ENCODE measurements around the gene SLC52A1. TPM values are rescaled to one million over a fixed set of nuclear protein-coding genes. Genes with fewer than 3 reads are reported as not detected.
"Not testable (repeated sequence)": the region's sequence is repeated elsewhere in the genome, so short reads cannot be mapped to it uniquely, and the experiment has no call there.

The SLC52A1 gene
- total RNA-seq: not detected

DNA sequence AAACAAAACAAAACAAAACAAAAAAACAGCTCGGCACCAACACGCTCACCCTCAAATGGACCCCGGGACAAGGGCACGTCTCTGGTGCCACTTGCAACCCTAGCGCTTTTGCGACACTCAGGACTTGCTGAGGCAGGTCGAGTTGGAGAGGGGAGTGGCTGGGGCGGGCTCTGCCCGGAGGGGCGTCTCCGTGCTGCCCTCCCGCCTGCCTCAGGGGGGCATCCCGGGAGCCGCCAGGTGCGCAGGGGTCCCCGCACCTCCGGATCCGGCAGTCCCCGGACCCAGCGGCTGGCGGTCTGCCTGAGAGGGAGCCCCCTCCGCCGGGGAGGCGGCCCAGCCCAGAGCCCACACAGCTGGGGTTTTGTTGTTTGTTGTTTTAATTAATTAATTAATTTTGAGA lies at the start of gene SLC52A1:
Gene SLC52A1, minus strand, starts transcription at position 112 of the 400 bp plus-strand sequence. CDS start 820 bp downstream, outside the sequence.
- DNase-seq: peak; percentile 26

DNA sequence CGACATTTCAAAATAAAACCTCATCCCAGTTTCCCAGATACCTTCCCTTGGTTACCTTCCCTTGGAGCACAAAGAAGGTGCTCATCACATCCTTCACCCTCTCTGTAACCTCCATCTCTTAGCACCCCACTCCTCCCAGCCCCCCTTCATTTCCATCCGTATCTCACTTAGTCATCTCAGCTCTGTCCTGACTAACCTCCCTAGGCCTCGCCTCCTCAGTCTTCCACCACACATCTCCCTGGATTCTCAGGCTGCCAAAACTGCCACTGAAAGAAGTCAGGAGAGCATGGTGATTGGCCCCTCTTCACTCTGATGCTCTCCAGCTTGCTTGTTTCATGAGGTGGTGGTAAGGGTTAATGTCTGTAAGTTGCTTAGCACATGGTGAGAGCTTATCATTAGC lies 45.4 kb upstream of the SLC52A1 start:
- no peak for DNase-seq

DNA sequence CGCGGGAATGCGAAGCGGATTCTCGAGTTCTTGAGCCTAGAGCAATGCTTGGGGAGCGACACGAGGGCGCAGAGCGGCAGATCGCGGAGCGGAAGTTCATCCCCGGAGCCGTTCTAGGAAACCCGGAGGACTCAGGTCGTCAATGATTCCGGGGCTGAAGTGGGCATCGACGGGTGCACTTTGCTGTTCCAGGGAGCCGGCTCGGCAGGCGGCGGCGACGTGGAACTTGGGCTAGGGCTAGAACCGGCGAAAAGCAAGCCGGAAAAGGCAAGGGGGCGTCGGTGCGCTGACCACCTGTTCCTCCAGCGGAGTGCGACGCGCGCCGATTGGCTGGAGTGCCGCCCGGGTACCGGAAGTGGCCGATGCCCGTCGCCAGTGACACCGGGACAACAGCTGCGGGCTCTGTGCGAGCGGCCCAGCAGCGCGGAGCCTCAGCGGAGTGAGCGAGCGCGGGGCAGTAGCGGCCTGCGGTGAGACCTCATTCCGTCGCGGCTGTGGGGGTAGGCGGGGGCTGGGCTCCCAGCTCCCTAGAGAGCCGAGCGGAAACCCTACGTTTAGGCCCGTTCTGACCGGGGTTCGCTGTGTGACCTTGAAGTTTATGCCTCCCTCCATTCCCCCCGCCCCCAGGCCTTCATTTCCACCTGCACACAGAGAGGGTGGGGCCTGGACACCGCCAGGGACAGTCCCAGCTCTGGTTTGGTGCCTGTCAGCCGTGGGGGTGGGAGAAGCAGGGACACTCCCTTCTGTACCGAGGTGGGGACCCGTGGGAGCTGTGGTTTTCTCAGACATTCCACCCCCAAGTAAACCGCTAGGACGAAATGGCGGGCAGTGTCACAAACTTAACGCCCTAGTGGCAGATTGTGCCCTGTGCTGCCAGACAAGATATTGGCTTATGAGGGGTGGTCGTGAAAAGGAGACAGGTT lies 43.1 kb upstream of the SLC52A1 start, which contains the start of gene ZFP3:
Gene ZFP3, plus strand, starts transcription at position 362 of the 923 bp plus-strand sequence. CDS start 13,038 bp downstream, outside the sequence.
- peak; percentile 94 for DNase-seq

DNA sequence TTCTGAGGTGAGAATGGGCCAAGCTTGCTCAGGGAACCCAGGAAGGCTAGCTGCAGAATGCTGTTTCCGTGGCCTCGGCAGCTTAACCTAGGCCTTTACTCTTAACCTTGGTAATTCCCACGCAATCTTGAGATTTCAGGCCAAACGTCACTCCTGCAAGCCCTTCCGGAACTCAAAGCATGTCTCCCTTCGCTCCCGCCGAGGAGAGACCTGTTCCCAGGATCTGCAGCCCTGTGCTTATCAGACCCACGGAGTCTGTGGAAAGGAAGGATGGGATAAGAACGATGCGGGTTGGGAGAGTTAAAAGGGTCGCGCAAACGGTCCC lies 42.5 kb upstream of the SLC52A1 start:
- DNase-seq: no peak

DNA sequence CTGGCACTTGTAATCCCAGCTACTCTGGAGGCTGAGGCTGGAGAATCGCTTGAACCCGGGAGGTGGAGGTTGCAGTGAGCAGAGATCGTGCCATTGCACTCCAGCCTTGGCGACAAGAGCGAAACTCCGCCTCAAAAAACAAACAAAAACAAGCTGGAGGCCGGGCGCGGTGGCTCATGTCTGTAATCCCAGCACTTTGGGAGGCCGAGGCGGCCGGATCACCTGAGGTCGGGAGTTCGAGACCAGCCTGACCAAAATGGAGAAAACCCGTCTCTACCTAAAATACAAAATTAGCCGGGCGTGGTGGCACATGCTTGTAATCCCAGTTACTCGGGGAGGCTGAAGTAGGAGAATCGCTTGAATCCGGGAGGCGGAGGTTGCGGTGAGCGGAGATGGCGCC lies 42.0 kb upstream of the SLC52A1 start:
- DNase-seq: not testable (repeated sequence)

DNA sequence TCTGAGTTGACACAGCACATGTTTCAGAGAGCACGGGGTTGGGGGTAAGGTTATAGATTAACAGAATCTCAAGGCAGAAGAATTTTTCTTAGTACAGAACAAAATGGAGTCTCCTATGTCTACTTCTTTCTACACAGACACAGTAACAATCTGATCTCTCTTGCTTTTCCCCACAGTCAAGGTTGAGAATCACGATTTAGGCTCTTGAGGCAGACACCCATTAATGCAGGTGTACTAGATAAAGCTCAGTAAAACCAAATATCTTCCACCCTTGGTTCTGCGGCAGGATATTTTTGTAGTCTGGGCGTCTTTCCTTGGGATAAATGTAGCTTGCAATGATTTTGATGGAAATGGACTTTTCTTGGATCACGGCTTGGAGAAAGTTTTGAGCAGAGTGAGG lies 40.2 kb upstream of the SLC52A1 start:
- not testable (repeated sequence) for DNase-seq

DNA sequence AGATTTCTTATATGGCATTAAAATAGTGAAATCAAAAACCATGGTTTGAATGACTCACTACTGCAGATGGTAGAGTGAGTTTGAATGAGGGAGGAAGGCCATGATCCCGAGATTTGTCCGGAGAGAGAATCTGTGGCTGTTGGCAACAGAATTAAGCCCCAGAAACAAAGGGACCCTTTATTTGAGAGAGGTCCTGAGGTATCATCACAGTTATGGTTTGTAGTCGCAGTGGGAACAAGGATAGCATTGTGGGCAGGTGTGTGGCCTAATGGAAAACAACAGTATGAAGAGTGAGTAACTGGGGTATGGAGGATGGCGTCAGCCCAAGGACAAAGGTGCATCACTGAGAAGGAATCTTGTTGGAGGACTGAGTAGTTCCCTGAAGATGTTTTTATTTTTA lies 34.5 kb upstream of the SLC52A1 start:
- no peak for DNase-seq

DNA sequence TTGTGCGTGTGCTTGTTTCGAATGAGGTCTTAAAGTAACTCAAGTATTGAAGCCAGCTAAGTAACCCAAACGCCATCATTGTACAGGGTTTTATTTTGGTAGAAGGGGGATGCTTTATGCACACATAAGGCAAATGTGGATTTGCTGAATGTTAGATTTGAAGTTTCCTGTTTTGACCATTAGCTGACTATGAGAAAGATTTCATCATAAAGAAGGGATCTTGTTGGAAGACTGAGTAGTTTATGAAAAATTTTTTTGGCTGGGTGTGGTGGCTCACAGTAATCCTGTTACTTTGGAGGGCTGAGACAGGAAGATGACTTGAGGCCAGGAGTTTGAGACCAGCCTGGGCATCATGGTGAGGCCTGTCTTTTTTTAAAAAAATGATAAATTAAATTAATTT lies 33.0 kb upstream of the SLC52A1 start:
- DNase-seq: no peak

DNA sequence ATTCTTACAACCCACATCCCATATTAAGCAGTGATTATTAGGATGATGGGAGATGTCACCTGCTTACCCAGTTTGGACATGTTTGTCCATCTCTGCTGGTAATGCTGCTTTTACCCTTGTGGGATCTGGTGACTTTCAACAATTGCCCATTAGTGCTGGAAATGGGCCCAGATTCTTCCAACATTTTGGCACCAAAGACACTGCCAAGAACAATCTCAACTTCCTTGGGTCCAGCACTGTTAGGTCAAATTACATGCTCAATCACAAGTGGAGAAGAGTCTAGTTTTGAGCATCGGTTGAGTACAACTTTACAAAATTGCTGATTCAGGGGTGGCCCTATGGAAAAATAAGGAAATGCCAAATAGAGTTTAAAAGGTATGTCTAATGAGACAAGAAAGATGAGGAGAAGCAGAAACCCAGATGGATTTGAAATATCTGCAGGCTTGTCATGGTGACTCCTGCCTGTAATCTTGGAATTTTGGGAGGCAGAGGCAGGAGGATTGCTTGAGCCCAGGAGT lies 30.1 kb upstream of the SLC52A1 start:
- DNase-seq: no peak

DNA sequence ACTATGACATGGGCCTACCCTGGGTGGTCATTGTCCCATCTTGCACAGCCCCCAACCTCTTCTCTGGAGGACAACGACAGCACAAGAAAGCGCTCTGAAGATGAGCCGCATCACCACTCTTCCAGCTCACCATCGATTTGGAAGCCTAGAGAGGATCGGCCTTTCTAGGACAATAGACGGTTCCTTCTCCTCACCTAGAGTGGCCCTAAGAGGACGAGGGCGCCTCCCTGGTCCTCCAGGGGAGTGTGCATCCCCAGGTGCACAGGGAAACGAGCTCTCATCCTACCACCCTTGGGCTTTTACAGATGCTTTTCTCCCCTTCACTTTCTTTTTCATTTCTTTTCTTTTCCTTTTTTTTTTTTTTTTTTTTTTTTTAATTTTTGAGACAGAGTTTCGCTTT lies 20.3 kb upstream of the SLC52A1 start:
- DNase-seq: no peak

DNA sequence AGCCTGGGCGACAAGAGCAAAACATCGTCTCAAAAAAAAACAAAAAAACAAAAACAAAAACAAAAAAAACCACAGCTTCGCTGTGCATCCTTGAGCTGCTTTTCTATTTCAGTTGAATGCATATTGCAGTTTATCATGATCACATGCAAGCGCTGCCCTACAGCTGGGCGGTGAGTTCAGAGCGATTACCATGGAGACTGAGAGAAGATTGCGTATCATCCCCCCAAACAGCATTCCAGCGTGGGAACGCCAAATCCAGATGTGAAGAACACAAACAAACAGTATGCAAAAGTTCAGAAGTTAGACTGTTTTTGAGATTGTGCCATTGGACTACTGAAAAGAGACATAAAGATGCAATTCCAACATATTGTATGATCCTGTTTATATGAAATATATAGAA lies 15.1 kb upstream of the SLC52A1 start:
- peak; percentile 68 for DNase-seq

DNA sequence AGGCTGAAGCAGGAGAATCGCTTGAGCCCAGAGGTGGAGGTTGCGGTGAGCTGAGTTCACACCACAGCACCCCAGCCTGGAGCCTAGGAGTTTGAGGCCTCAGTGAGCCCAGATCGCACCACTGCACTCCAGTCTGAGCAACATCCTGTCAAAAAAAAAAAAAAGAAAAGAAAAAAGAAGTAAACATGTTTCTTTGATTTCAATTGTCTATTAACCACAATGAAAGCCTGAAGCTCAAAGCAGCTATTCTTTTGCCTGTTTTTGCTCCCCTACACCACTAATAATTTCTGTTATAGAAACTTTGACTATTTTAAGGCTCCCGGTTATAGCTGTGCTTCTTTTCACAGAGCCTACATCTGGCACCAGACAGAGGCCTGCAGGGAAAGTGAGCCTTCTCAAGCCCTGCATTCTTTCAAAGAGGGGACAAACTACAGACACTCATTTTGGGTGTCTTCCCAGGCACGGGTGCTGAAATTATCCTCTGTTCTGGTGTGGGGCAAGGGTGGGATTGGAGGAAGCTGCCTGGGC lies 14.2 kb upstream of the SLC52A1 start:
- peak; percentile 44 for DNase-seq

DNA sequence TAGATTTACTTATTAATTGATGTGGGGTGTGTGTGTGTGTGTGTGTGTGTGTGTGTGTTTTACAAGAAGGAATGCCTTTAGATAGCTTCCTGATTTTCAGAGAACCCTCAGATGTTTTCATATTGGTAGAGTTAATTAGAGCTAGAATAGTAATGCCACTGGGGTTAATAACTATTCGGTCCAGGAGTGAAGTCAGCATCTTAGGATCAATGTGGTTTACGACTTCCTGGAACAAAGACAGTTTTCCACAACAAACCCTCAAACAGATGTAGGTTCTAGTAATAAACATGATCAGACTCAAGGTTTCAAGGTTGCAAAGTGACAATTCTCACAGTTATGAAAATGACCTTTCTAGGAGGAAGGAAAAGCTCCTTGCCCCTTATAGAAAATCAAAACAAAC lies 12.2 kb upstream of the SLC52A1 start:
- no peak for DNase-seq

DNA sequence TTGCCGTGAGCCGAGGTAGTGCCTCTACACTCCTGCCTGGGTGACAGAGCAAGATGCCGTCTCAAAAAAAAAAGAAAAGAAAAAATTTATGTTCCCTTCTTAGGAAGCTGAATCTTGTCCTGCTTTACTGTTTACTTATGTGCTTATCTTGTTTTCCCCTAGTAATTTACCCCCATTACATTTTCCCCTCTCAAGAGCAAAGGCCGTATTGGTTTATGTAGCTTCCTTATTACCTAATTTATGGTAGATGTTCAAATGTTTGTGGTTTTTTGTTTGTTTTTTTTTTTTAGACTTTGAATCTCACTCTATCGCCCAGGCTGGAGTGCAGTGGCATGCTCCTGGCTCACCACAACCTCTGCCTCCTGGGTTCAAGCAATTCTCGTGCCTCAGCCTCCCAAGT lies 10.3 kb upstream of the SLC52A1 start:
- DNase-seq: no peak

DNA sequence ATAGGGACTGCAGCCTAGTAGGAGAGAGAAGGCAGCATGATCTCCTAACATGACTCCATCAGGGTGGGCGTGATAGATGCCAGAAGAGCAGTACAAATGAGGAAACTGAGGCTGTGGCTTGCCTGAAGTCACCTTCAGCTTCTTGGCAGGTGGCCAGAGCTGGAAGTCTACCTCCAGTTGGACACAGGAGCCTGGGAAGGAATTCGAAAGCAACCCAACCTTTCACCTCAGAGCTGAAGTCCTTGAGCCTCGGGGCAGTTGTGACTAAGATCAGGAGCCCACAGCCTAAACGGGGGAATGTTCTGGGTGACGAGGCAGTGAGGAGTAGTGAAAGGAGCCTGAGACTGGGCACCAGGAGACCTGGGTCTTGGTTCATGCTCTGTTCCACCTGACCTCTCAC lies 9.4 kb upstream of the SLC52A1 start:
- DNase-seq: no peak

DNA sequence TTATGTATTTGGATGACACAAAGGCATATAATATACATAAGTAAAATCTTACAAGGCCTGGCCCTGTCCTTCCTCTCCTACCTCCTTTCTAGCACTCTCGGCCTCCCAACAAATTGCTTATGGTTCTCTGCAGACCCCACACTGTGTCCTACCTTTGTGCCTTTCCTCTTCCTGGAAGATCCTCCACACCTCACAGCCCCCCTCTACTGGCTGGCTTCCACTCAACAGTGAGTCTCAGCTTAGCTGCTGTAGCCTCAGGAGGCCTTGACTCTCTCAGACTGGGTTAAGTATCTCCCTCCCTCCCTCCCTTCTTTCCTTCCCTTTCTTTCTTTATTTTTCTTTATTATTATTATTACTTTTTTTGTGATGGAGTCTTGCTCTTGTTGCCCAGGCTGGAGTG lies 8.3 kb upstream of the SLC52A1 start:
- no peak for DNase-seq

DNA sequence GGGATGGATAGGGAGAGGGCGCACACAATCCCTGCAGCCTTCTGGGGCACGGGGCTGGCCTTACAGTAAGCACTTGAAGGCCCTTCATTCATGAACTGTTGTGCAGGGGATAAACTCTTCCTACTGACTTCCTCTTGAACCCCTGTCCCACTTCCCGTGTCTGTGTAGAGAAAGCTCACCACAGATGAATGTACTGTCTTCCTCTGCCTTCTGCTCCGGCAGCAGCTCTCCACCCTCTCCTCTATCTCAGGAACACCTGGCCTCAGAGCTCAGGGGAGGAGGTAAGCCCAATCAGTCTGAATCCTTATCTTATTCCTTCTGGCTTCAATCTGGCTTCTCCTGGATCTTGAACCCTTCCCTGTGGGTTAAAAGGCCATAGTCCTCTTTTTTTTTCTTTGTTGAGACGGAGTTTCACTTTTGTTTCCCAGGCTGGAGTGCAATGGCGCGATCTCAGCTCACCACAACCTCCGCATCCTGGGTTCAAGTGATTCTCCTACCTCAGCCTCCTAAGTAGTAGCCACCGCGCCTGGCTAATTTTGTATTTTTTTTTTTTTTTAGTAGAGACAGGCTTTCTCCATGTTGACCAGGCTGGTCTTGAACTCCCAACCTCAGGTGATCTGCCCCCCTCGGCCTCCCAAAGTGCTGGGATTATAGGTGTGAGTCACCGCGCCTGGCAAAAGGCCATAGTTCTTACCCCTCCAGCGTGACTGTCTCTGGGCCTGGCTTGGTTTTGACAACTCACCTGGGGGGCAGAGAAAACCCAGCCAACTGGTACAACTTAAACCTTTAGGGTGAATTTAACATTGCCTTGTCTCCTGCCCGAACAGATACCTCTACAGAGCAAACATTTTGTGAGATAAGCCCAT lies 7.2 kb upstream of the SLC52A1 start:
- DNase-seq: no peak

DNA sequence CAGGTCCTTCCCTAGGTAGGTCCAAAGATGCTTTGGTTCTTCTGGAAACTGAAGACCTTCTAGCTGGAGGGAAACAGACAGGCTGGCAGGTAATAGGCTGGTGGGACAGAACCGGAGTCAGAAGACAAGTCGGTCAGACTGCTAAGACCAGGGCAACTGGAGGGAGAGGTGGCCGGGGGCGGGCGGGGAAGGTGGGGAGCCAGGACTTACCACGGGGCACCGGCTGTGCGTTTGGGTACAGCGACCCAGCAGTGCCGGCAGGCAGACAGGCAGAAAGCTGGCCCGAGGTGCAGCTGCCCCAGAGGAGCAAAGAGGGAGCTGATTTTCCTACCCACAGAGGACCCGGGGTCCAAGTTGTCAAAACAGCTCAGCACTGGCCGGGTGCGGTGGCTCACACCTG lies 575 bp downstream of the SLC52A1 start:
- DNase-seq: no peak

DNA sequence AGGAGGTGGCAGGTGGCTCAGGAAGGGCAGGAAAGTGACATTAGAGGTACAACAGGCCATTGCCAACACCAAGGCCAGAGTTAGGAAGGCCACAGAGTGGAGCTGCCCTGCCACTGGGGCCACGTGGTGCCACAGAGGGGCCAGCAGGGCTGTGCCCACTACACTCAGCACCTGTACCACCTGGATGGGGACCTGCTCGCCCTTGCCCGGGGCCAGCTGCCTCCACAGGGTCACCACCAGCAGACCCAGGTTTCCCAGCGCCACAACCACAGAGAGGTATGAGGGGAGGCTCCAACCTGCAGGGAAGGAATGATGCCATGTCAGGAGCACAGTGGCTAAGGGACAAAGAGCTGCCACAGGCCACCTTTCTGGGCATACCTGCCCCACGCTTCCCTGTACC lies 1.2 kb downstream of the SLC52A1 start:
- no peak for DNase-seq

DNA sequence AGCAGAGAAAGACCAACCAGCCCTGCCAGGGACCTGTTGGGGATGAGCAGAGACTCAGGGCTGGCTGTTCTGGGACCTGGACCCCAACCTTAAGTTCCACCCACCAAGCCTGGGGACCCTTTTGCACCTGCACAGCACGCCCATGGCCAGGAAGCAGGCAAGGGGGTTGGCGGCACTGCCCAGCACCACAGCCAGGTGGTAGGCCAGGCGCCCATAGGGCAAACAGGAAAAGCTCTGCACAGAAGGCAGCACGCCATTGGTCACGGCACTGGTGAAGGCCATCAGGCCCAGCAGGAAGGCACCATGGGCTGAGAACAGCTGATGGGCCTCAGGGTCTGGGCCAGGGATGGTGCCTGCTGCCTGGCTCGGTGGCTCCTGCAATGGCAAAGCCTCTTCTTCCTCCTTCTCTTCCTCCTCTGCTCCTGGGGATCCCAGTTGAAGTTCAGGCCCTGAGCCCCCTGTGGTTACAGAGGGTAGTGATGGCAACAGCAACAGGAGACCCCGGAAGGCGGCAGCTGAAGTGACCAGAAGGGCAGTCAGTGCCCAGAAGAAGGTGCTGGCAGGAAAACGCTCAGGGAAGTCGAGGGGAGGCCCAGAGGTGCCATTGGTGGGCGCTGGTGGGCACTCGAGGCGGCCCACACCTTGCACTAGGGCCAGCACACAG lies 1.7 kb downstream of the SLC52A1 start:
- DNase-seq: no peak

DNA sequence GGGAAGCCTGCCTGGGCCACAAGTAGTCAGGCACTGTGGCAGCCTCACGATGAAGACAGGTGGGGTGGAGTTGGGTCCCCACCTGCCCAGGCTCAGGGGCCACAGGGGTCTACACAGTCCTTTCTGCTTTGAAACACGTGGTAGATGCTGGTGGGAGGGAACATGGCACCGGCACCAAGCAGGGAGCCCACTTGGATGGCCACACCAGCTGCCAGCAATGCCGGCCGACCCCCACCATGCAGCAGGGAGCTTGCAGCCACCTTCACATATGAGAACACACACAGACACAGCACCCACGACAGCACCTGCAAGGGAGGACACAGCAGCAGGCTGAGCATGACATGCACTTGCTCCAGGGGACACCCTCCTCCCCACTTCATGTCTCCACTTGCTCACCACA lies 2.4 kb downstream of the SLC52A1 start:
- DNase-seq: no peak

Data from tongue (tissue), 2 donors.